ENCODE measurements around the gene ZNF496.

- TF ChIP-seq CTCF (IDR thresholded peaks at IDR 0.05) (no peak), SIN3A (IDR thresholded peaks at IDR 0.05; ENCODE audit: borderline replicate concordance, insufficient read depth, low read depth, low read length) (no peak), POLR2AphosphoS5 (IDR thresholded peaks at IDR 0.05; ENCODE audit: low read depth, low read length) (no peak)
These were observed 20.5 kb upstream of the ZNF496 start for GRCh38 chr1:247352175-247352574.
